Measurements from ENCODE around the gene FOXJ3. TPM values are rescaled to one million over a fixed set of nuclear protein-coding genes. Genes with fewer than 3 reads are reported as not detected.
"Not testable (repeated sequence)": the region's sequence is repeated elsewhere in the genome, so short reads cannot be mapped to it uniquely, and the experiment has no call there.

The FOXJ3 gene
- total and polyA plus RNA-seq, 2 of the 13 experiments (the other 11 are each of a cell fraction or from before 2014, with no cell fraction given), result 16.6 to 48.5 TPM

- Histone ChIP-seq H2AFZ (ENCODE audit: low read length) (no peak overlapping the region), H3K36me3 (replicated peaks in 1 of 2; ENCODE audit: control insufficient read depth in 1 of 2, insufficient read depth in 2 of 2, low read length in 2 of 2) (peaks cover 5 to 6% of the 10 kb centered on the region in 2 experiments; a peak in 4 of 5 replicates), H3K9ac (ENCODE audit: insufficient read depth, low read depth, low read length) (no peak overlapping the region), H3K4me1 (ENCODE audit: insufficient read depth, low read length) (peaks cover 18% of the 10 kb centered on the region), H3K27ac (ENCODE audit: extremely low read length, insufficient read depth, low read length) (no peak overlapping the region), H3K27me3 (ENCODE audit: control insufficient read depth in 1 of 2, insufficient read depth in 2 of 2, low read length in 2 of 2) (no peaks in the 10 kb centered on the region), H3K9me3 (ENCODE audit: low read length) (no peaks in the 10 kb centered on the region), H4K20me1 (ENCODE audit: insufficient read depth, low read length) (peaks cover 3% of the 10 kb centered on the region; the same call in 1 of the 2 replicates), H3K4me2 (ENCODE audit: low read depth, low read length) (no peak overlapping the region), H3K4me3 (replicated peaks in 1 of 3; ENCODE audit: insufficient read depth in 1 of 3, low read depth in 2 of 3, low read length in 3 of 3) (no peak overlapping the region), H3K79me2 (ENCODE audit: insufficient read depth, low read length) (peaks cover 42% of the 10 kb centered on the region)
- 90% methylated on average over 5 of the region's 6 CpGs for WGBS (ENCODE audit: low lambda C conversion rate)
- no TSS peak for BruUV-seq (replicated peaks)
- POLR2A ChIA-PET, result no interaction called here
- CTCF ChIA-PET (ENCODE audit: low intra/inter-chr PET ratio, low total read pairs), result no interaction called here
- FAIRE-seq (no peak), DNase-seq (ENCODE audit: low spot score) (no peak), ATAC-seq (no peak)
- intact Hi-C loops (cut with micrococcal nuclease; ENCODE audit: unreplicated experiment), result no loop called here
- no peak for TF ChIP-seq RXRA (CRISPR knock-in tag; IDR thresholded peaks at IDR 0.05)
- in situ Hi-C loops (cut with HindIII; ENCODE audit: extremely low pct_ligation_motif_present, low pct_unique_long_range_greater_than_20kb), result no loop called here
These were observed 125.3 kb downstream of the FOXJ3 start for GRCh38 chr1:42209526-42210251.

GRCh38 chr1:42206930-42207329, 128.1 kb downstream of the FOXJ3 start:
- H3K9me3 ChIP-seq (ENCODE audit: low read length); DNase-seq (ENCODE audit: low spot score); intact Hi-C loops (cut with micrococcal nuclease; ENCODE audit: unreplicated experiment); H3K4me1 ChIP-seq (ENCODE audit: insufficient read depth, low read length); POLR2A ChIA-PET; H3K27me3 ChIP-seq (ENCODE audit: control insufficient read depth in 1 of 2, insufficient read depth in 2 of 2, low read length in 2 of 2); BruUV-seq (replicated peaks); H3K27ac ChIP-seq (ENCODE audit: extremely low read length, insufficient read depth, low read length); ATAC-seq; H3K4me3 ChIP-seq (replicated peaks in 1 of 3; ENCODE audit: insufficient read depth in 1 of 3, low read depth in 2 of 3, low read length in 3 of 3); H3K4me2 ChIP-seq (ENCODE audit: low read depth, low read length); H2AFZ ChIP-seq (ENCODE audit: low read length); CTCF ChIA-PET (ENCODE audit: low intra/inter-chr PET ratio, low total read pairs); H4K20me1 ChIP-seq (ENCODE audit: insufficient read depth, low read length); FAIRE-seq; H3K9ac ChIP-seq (ENCODE audit: insufficient read depth, low read depth, low read length); in situ Hi-C loops (cut with HindIII; ENCODE audit: extremely low pct_ligation_motif_present, low pct_unique_long_range_greater_than_20kb): not testable (repeated sequence)
- Histone ChIP-seq H3K79me2 (ENCODE audit: insufficient read depth, low read length) (peaks cover 25% of the 10 kb centered on the region), H3K36me3 (replicated peaks in 1 of 2; ENCODE audit: control insufficient read depth in 1 of 2, insufficient read depth in 2 of 2, low read length in 2 of 2) (peaks cover 10 to 16% of the 10 kb centered on the region in 2 experiments)
- 97% methylated on average over 2 of the region's 2 CpGs for WGBS (ENCODE audit: low lambda C conversion rate)
